ENCODE data around the gene EPSTI1.

The EPSTI1 gene

GRCh38 chr13:42899266-42899665 lies 92.8 kb downstream of the EPSTI1 start:
- TF ChIP-seq CTCF (conservative IDR thresholded peaks at IDR 0.05; ENCODE audit: low read depth, low read length), result no peak
- no peak for DNase-seq (ENCODE audit: low read depth)
- H3K4me3 ChIP-seq (ENCODE audit: low read depth, low read length), result no peak overlapping the region

- no peak overlapping the region for H3K4me3 ChIP-seq (ENCODE audit: low read depth, low read length)
- DNase-seq (ENCODE audit: low read depth), result no peak
- TF ChIP-seq CTCF (conservative IDR thresholded peaks at IDR 0.05; ENCODE audit: low read depth, low read length), result no peak
Observed at GRCh38 chr13:42895776-42896175, 96.3 kb downstream of the EPSTI1 start.

- peak; percentile 88 for DNase-seq (ENCODE audit: low read depth)
- TF ChIP-seq CTCF (conservative IDR thresholded peaks at IDR 0.05; ENCODE audit: low read depth, low read length), result peak; percentile 6
- H3K4me3 ChIP-seq (ENCODE audit: low read depth, low read length), result no peak overlapping the region
Observed at GRCh38 chr13:42894765-42895243, 97.2 kb downstream of the EPSTI1 start.

- H3K4me3 ChIP-seq (ENCODE audit: low read depth, low read length), result no peak overlapping the region
- TF ChIP-seq CTCF (conservative IDR thresholded peaks at IDR 0.05; ENCODE audit: low read depth, low read length), result no peak
- peak; percentile 81 for DNase-seq (ENCODE audit: low read depth)
Observed at GRCh38 chr13:42893214-42893671, 98.8 kb downstream of the EPSTI1 start.

GRCh38 chr13:42892760-42893159 lies 99.3 kb downstream of the EPSTI1 start:
- DNase-seq (ENCODE audit: low read depth), result peak; percentile 65
- H3K4me3 ChIP-seq (ENCODE audit: low read depth, low read length), result no peak overlapping the region
- no peak for TF ChIP-seq CTCF (conservative IDR thresholded peaks at IDR 0.05; ENCODE audit: low read depth, low read length)

GRCh38 chr13:42891591-42891990 lies 100.5 kb downstream of the EPSTI1 start:
- no peak for DNase-seq (ENCODE audit: low read depth)
- TF ChIP-seq CTCF (conservative IDR thresholded peaks at IDR 0.05; ENCODE audit: low read depth, low read length), result no peak
- no peak overlapping the region for H3K4me3 ChIP-seq (ENCODE audit: low read depth, low read length)

- no peak for TF ChIP-seq CTCF (conservative IDR thresholded peaks at IDR 0.05; ENCODE audit: low read depth, low read length)
- H3K4me3 ChIP-seq (ENCODE audit: low read depth, low read length), result no peak overlapping the region
- DNase-seq (ENCODE audit: low read depth), result no peak
Observed at GRCh38 chr13:42885325-42885724, 106.7 kb downstream of the EPSTI1 start.

All from choroid plexus epithelial cell (primary cell).